ENCODE data around the gene FMO4. TPM values are rescaled to one million over a fixed set of nuclear protein-coding genes. Genes with fewer than 3 reads are reported as not detected.
A peak's percentile ranks its signal among the peaks of the same experiment; 100 is the strongest.
"Not testable (repeated sequence)": the region's sequence is repeated elsewhere in the genome, so short reads cannot be mapped to it uniquely, and the experiment has no call there.

The FMO4 gene
- total RNA-seq, 6 experiments from 2014 or later = 12.8 to 32.7 (median 20.0) TPM

DNA sequence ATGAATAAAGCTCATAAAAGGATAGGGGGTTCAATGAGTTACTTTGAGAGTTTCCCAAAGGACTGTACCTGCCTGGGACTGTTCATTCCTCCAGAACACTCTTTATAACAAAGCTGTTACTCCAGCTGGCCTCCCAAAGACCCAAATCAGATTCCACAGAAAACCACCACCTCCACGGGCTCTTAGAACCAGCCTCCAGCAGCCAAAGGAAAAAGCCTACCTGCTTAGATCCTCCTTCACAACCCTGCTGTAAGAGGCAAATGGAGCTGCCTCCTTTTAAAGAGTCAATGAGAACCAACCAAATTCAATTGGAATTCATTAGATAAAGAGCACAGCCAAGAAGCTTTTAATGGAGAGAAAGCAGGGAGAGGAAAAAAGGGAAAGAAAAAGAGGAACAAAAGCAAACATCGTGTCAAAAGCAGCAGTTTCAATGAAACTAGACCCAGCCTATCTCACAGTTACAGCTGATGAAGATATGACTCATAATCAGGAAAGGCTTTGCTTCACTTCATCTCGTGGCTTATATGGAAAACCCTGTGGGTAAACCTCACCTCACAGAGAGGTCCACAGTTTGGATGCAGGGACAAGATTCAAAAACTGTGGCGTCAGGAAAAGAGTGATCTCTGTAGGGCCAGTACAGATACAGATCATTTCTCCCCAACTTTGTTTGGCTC lies 27.8 kb upstream of the FMO4 start:
- intact Hi-C loops (cut with DNase I) = no loop called here
- WGBS (ENCODE audit: insufficient coverage, low coverage, low lambda C conversion rate, missing lambda C conversion rate) = 32% methylated on average over 2 of the region's 4 CpGs

DNA sequence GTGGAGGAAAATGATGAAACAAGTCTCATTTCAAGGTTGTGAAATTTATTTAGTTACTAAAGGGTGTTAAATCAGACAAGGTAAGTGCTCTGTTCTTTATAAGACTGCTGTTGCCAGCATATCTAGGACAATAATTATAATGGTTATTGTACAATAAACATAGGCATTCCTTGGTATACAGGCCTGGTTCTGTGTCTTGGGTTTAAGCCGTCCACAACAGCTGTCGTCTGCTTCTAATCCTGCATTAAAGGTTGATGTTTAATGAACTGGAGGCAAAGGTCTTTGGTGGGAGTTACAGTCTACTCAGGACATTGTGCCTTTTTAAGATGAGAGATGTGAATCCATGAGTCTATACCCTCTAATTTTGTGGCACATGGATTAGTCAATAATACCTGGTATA lies 23.4 kb upstream of the FMO4 start:
- 24% methylated on average over 2 of the region's 2 CpGs for WGBS (ENCODE audit: insufficient coverage, low coverage, low lambda C conversion rate, missing lambda C conversion rate)
- Histone ChIP-seq H3K4me3 (no peak overlapping the region), H3K9me3 (no peaks in the 10 kb centered on the region), H3K27ac (no peak overlapping the region), H3K4me1 (peaks cover 0 to 6% (median 0%) of the 10 kb centered on the region in 4 donors), H3K27me3 (no peaks in the 10 kb centered on the region), H3K36me3 (no peaks in the 10 kb centered on the region)
- TF ChIP-seq, protein P1, sequence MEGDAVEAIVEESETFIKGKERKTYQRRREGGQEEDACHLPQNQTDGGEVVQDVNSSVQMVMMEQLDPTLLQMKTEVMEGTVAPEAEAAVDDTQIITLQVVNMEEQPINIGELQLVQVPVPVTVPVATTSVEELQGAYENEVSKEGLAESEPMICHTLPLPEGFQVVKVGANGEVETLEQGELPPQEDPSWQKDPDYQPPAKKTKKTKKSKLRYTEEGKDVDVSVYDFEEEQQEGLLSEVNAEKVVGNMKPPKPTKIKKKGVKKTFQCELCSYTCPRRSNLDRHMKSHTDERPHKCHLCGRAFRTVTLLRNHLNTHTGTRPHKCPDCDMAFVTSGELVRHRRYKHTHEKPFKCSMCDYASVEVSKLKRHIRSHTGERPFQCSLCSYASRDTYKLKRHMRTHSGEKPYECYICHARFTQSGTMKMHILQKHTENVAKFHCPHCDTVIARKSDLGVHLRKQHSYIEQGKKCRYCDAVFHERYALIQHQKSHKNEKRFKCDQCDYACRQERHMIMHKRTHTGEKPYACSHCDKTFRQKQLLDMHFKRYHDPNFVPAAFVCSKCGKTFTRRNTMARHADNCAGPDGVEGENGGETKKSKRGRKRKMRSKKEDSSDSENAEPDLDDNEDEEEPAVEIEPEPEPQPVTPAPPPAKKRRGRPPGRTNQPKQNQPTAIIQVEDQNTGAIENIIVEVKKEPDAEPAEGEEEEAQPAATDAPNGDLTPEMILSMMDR (IDR thresholded peaks at IDR 0.05) = no peak
- no peak for TF ChIP-seq POLR2A (IDR thresholded peaks at IDR 0.05)
- DNase-seq = no peak
- ATAC-seq = no peak
- intact Hi-C loops (cut with DNase I) = loop anchor here in 1 of 2 donors (10.0 kb wide), 1 partner anchor 46 kb away; the partner anchor contains the start of gene FMO1

More for the DNA sequence above, 27.8 kb upstream of the FMO4 start:
- Histone ChIP-seq H3K36me3 (no peaks in the 10 kb centered on the region), H3K27me3 (no peaks in the 10 kb centered on the region), H3K4me1 (no peaks in the 10 kb centered on the region), H3K4me3 (no peak overlapping the region), H3K27ac (no peak overlapping the region), H3K9me3 (no peaks in the 10 kb centered on the region)
- DNase-seq (no peak), ATAC-seq (no peak)
- TF ChIP-seq, protein P1 (IDR thresholded peaks at IDR 0.05) = no peak
- TF ChIP-seq POLR2A (IDR thresholded peaks at IDR 0.05) = no peak

DNA sequence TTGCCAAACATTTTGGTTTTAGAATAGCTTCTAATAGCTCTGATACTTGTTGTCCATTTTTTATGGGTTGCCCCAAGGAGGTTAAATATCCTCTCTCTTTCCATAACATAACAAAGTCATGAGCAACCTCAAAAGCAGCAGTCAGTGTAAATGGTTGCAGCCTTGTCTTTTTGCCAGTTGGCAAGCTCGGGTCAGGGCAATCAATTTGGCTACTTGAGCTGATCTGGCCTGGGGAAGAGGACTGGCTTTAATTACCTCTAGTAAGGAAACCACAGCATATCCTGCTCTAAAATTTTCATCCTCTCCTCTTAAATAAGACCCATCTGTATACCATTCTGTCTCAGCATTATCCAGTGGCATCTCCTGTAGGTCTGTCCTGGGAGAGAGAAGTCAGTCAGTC lies 21.2 kb upstream of the FMO4 start:
- intact Hi-C loops (cut with DNase I) = loop anchor here in 1 of 2 donors (10.0 kb wide), 1 partner anchor 48 kb away; the partner anchor contains the start of gene FMO1
- DNase-seq (peak in 2 of 3 donors; percentile 22 to 64), ATAC-seq (peak; percentile 54 to 81 (median 67))
- Histone ChIP-seq H3K4me1 (peaks cover 0 to 6% (median 0%) of the 10 kb centered on the region in 4 donors), H3K36me3 (no peaks in the 10 kb centered on the region), H3K27me3 (no peaks in the 10 kb centered on the region), H3K4me3 (no peak overlapping the region), H3K27ac (no peak overlapping the region), H3K9me3 (no peaks in the 10 kb centered on the region)
- WGBS (ENCODE audit: insufficient coverage, low coverage, low lambda C conversion rate, missing lambda C conversion rate) = 30% methylated on average over 1 of the region's 1 CpG
- TF ChIP-seq POLR2A (IDR thresholded peaks at IDR 0.05) = no peak
- TF ChIP-seq, protein P1 (IDR thresholded peaks at IDR 0.05) = no peak

DNA sequence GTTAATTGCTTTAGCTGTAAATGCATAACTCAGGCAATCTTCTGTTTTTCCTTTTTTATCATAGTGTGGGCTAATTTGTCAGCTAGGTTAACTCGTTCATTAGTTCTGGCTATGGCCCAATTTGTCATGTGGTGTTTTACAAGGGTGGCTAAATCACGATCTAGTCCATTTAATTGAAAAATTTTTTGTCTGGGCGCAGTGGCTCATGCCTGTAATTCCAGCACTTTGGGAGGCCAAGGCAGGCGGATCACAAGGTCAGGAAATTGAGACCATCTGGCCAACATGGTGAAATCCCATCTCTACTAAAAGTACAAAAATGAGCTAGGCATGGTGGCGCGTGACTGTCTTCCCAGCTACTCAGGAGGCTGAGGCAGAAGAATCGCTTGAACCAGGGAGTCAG lies 18.6 kb upstream of the FMO4 start:
- not testable (repeated sequence) for H3K4me1 ChIP-seq, H3K27me3 ChIP-seq, H3K27ac ChIP-seq, H3K4me3 ChIP-seq, H3K36me3 ChIP-seq, ATAC-seq, H3K9me3 ChIP-seq, DNase-seq
- 80% methylated on average over 6 of the region's 7 CpGs for WGBS (ENCODE audit: insufficient coverage, low coverage, low lambda C conversion rate, missing lambda C conversion rate)
- intact Hi-C loops (cut with DNase I) = loop anchor here in 1 of 2 donors (10.0 kb wide), 1 partner anchor 51 kb away; the partner anchor contains the start of gene FMO1

DNA sequence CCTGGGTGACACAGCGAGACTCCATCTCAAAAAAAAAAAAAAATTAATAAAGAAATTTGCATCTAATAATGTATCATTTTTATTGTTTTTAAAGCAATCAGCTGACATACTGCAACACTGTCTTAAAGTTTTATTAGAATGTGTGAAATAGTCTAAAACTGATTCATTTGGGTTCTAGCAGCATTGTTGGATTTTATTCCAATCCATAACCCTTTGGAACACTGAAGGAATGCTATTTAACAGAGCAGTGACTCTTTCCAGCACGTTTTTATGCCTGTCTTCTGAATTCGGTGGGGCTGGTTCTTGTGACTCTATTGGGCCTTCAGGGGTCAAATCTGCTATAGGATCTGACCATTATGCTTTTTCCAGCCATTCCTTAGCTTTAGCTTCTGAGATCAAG lies 18.2 kb upstream of the FMO4 start:
- no peaks in the 10 kb centered on the region for H3K36me3 ChIP-seq
- 80% methylated on average over 3 of the region's 3 CpGs for WGBS (ENCODE audit: insufficient coverage, low coverage, low lambda C conversion rate, missing lambda C conversion rate)
- TF ChIP-seq, protein P1 (IDR thresholded peaks at IDR 0.05) = no peak
- no peak for TF ChIP-seq POLR2A (IDR thresholded peaks at IDR 0.05)
- H3K4me3 ChIP-seq = no peak overlapping the region
- no peaks in the 10 kb centered on the region for H3K27me3 ChIP-seq
- no peak for DNase-seq
- H3K4me1 ChIP-seq = peaks cover 0 to 6% (median 0%) of the 10 kb centered on the region in 4 donors
- H3K9me3 ChIP-seq = peaks cover 0 to 5% (median 0%) of the 10 kb centered on the region in 4 donors
- intact Hi-C loops (cut with DNase I) = loop anchor here in 1 of 2 donors (10.0 kb wide), 1 partner anchor 51 kb away; the partner anchor contains the start of gene FMO1
- ATAC-seq = no peak
- H3K27ac ChIP-seq = no peak overlapping the region
